HL-60/S4 (cell line): ENCODE measurements around the gene PLCL1.

Experiments
- in situ Hi-C: fragments of 300-500 bp; cut with MboI; formaldehyde crosslinking; loops from 2 replicates; pipeline ENCODE4 v1.14.3; 2022; ENCODE audit warnings: low sequenced_read_pairs

The PLCL1 gene

DNA sequence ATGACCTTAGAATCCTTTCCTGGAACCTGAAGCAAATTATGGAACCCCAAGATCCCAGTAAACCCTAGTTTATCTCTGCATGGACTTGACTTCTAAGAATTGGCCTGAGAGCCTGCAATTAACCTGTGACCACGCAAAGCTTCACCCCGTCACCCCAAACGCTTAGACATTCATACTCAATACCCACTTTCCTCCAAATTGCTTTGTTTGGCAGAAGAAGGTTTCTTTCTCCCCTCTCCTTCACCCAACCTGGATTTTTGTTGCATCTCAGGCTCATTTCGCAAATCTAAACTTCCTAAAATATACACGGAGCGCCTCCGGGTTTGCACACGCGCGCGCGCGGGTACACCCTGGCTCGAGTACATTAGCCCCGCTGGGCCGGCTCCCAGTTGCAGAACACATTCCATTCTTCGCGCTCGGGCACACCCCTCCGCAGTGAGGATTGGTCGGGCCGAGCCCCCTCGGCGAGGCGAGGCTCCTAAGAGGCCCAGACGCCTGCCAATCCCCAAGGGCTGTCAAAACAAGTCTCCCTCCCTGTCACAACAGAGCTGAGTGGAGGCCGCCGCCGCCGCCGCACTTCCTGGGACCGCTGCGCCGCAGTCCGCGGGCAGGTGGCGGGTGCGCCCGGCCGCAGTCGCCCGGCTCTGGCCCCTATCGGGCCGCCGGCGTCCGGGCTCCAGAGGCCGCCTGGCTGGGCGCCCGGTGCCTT, at the start of gene PLCL1:
Gene PLCL1 (plus strand): TSS at position 545 of the 709 bp plus-strand sequence.
- in situ Hi-C loops: loop anchor here (25.0 kb wide), 1 partner anchor 483 kb away; no protein-coding TSS in a partner anchor

DNA sequence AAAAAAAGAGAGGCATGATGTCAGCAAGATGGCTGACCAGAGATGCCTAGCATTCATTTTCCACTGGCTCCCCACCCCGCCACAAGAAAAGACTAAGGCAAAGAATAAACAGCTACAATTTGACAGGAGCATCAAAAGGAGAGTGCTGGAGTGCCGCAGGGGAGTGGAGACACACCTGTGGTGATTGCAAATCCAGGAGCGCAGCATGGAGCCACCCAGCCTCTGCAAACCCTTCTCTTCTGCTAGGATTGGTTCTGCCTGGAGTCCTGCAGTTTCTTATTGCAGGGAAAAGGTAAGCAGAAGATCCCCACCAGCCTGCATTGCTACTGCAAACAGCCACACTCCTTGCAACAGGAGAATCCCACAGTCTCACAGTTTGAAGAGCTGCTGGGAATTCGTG, 45.4 kb upstream of the PLCL1 start:
- in situ Hi-C loops: no loop called here

DNA sequence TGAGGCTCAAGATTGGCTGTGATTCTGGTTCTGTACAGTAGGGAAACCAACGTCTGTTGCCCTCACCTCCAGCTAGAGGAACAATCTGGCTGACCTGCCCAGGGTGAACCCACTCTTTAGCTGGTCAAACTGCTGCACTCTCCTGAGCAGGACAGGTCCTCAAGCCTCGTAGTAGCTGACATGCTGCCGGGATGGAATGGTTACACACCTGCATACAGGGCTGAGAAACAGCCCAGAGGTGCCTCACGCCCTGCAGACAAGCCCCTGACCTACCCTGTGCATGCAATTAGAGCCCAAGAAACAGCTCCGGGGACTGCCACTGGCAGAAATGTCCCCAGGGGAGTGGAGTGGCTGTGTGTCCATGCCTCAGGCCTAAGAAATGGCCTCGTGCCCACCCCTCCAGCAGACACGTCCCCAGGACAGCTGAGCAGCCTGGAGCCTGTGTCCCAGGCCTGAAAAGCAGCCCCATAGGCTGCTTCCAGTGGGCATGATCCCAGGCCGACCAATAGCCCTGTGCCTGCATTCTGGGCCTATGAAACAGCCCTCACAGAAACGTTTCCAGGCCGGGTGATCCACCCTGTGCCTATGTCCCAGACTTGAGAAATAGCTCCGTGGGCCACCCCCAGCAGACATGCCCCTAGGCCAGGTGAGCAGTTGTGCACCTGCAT, 44.6 kb upstream of the PLCL1 start:
- in situ Hi-C loops: no loop called here

DNA sequence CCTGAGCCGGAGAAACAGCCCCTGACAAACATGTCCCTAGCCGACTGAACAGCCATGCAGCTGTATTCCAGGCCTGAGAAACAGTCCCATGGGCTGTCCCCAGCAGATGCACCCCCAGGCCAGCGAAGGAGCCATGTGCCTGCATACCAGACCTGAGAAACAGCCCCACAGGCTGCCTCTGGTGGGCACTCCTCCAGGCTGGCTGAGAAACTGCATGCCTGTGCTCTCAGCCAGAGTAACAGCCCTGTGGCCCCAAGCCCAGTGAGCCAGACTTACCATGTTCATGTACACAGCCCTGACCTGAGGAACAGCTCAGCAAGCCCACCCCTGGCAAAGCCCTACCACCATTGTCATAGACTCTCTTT, 44.1 kb upstream of the PLCL1 start:
- in situ Hi-C loops: no loop called here

DNA sequence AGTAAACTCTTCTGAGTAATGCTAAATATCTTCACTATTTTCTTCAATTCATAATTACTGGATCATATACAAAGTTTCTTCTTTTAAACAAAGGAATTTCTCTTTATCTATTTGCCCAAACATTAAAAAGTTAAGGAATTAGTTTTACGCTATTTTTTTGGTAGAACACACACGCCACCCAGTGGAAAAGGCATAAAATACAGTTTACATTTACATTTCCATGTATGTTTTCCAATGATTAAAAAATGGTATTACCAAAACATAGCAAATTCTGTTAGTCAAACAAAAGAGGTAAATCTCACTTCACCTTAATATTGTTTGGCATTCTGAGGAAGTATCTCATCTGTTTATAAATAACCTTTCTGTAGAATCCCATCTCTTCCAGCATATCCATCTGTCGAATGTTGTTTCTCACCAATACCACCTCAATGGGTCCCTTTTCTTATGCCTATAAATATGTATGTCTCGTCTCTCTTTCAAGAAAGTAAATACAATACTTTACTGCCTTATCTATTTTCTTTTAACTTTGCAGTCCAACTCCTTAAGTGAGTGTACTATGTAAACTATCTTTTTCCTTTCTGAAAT, 26.5 kb upstream of the PLCL1 start:
- in situ Hi-C loops: loop anchor here (25.0 kb wide), 1 partner anchor 391 kb away; no protein-coding TSS in a partner anchor

DNA sequence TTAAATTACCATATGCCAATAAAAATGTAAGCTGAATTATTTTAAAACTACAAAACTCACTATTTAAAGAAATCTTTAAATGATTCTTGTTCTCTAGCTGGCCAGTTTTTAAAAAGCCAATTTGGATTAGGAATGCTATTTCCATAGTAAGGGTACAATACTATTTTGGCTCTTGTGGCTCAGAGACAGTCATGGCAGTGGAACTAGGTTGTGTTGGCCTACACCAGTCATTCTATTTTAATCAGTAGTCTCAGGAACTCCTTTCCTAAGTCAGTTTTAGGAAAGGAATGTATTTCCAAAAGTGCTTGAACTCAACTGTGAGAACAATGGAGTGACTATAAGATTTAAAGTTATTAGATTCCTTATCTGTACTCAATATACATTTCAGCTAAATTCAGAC, 25.1 kb upstream of the PLCL1 start:
- in situ Hi-C loops: loop anchor here (25.0 kb wide), 1 partner anchor 392 kb away; no protein-coding TSS in a partner anchor

DNA sequence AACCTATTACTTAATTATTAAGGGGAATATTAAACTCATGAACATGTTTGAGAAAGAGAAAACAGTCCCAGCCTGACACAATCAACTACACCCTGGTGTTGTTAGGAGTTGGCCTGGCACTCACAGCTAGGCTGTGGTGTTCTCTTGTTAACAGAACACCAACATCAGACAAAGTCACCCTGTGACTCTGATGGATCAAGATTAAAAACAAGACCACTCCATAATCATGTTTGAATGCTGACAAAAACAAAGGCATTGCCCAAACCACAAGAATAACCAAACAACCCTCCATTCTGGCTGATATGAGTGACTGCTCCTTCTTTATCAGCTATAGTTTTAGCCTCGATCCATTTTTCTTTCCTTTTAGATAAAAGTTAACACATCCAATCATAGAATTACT, 22.3 kb upstream of the PLCL1 start:
- in situ Hi-C loops: loop anchor here (25.0 kb wide), 1 partner anchor 395 kb away; no protein-coding TSS in a partner anchor

DNA sequence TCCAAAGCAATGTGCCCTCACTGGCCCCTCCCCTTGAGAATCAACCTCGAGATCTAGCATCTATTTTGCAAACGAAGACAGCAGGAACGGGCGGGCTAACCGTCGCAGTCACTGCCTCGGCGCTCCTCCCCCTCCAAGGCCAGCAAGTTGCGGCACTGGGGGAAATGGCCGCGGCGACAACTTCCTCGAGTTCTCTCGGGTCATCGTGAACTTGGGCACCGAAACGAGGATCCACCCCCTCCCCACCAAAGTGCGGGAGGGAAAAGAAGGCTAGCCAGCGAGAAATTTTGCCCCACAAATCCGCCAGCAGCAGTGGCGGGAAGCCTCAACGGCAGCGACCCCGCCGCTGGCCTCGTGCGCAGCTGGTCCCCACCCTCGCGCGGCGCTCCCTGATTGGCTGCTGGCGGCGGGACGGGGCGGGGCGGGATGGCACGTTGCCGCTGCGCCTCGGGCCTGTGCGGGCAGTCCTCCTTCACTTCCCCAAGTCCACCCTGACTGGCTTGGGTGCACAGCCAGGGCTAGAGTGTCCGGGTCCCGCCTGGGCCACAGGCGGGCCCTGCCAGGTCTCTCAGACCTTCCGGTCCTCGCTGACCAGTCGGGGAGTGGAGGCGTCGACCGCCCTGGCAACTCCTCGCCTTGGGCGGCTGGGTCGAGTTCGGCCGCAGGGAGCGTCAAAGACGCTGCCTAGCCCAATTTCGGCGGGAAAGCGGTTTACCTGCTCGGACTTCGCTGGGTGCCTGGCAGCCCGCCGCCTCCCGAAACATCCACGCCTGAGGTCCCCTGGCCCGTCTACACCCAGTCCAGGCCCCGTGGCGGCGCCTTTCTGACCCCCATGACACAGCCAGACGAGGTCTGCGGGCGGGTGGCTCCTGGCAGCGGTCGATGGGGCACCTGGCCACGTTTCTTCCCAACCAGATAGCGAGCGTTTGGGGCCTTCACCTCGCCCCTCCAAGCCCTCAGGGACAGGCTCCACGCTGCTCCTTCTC, 19.1 kb upstream of the PLCL1 start, which contains the start of gene BOLL:
Gene BOLL (minus strand): TSS at position 364 of the 986 bp plus-strand sequence. CDS start 3,469 bp downstream, outside the sequence.
- in situ Hi-C loops: loop anchor here (25.0 kb wide), 1 partner anchor 398 kb away; no protein-coding TSS in a partner anchor

DNA sequence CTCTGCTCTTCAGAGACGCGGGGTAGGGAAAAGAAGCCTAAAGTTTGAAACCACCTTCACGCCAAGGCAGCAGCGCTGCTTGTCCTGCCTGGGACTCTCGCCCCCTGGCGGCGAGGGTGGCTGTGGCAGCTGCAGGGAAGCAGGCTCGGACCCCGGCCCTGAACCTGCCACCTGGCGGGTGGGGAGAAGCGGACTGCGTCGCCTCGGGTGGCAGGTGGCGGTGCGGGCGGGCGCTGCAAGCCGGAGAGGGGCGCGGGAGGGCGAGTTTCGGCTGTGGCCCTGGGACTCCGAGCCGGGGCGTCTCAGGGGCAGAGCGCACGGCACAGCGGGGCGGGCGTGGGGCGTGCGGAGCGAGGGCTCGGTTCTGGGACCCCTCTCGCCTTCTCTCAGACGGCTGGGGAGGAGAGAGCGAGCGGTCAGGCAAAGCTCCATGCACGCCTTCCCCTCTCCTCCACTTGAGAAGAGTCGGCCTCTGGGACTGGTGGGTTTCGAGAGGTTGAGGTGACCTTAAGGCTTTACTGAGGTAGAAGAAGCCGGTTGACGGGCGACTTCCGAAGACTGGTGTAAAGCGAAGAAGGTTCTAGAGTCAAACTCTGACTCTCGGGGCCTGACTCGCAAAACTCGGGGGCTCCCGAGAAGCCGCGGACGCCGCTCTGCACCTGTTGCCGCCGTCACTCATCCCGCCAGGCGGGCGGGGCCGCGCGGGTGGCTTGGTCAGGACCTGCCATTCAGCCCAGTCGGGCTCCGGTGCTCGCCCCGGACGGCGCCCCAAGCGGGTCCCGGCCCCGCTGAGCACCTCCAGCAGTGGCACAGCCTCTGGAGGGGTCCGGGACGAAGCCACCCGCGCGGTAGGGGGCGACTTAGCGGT, 18.1 kb upstream of the PLCL1 start:
- in situ Hi-C loops: loop anchor here (25.0 kb wide), 1 partner anchor 399 kb away; no protein-coding TSS in a partner anchor

DNA sequence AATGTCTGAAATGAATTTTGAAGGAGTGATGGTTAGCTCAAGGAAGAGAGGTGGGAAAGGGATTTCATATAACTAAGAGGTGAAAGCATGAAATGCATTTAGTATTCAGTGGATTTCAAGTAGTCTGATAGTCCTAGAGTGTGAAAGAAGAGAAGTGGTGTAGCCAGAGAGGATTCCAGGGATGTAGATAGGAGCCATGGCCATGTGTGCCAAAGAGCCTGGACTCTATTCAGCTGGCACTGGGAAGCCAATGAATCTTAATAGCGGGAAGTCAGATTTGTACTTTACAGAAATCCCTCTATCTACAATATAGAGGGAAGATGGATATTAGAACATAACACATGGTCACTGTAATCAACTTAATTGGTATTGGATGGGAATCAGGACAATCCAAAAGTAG, 10.9 kb upstream of the PLCL1 start:
- in situ Hi-C loops: loop anchor here (10.0 to 25.0 kb wide), 2 partner anchors 331 to 406 kb away; no protein-coding TSS in a partner anchor

DNA sequence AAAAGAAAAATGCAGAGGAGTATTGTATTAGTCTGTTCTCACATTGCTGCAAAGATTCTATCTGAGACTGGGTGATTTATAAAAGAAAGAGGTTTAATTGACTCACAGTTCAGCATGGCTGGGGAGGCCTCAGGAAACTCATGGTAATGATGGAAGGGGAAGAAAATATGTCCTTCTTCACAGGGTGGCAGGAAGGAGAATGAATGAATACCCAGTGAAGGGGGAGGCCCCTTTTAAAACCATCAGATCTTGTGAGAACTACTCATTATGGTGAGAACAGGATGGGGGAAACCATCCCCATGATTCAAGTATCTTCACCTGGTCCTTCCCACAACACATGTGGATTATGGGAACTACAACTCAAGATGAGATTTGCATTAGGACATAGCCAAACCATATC, 9.1 kb upstream of the PLCL1 start:
- in situ Hi-C loops: loop anchor here (10.0 to 25.0 kb wide), 2 partner anchors 330 to 408 kb away; no protein-coding TSS in a partner anchor

DNA sequence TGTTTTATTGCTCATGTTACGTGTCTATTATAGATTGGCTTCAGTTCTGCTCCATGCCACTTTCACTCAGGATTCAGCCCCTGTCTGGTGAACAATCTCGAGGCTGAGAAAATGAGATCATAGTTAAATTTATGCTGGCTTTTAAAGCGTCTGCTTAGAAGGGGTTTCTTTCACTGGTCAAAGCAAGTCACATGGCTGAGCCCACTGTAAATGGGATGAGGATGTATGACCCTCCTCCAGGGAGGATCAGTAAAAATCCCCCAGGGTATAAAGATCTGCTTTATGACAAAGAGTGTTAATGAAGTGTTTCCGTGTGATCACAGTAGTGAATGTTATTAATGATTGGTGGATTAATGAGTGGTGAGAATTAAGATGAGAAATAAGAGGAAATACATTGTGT, 6.2 kb upstream of the PLCL1 start:
- in situ Hi-C loops: loop anchor here (10.0 to 25.0 kb wide), 2 partner anchors 327 to 411 kb away; no protein-coding TSS in a partner anchor

DNA sequence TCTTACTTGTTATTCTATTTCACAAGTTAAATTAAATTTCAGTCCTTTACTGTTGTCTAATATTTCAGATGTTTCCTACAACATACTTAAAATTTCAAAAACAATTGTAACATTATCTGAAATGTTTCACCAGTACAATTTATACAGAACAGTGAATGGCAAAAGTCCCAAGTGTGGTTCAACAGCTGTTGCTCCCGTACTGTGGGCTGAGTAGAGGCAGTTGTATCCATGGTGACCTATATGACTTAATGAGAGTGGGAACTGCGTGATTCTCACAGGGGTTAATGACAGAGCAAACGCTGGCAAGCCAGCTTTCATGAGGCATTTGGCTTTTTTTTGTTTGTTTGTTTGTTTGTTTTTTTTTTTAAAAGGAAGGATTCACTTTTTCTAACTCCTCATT, 5.3 kb upstream of the PLCL1 start:
- in situ Hi-C loops: loop anchor here (10.0 to 25.0 kb wide), 2 partner anchors 326 to 412 kb away; no protein-coding TSS in a partner anchor

DNA sequence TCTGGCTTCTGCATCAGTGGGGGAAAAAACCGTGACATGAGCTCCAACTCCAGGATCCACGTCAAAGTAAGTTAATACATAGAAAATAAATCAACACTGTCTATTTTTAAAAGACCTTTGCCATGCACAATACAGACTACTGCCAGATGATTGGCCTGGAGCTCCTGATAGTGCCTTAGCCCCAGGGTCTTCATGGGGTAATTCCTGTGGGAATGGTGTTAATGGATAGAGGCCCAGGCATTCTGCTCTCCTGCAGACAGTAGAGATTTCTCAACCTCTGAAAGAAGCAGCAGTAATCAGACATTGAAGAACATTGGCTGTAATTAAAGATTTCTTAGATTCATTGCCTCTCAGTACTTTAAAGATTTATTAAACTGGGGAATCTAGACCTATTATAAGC, 4.3 kb upstream of the PLCL1 start:
- in situ Hi-C loops: loop anchor here (25.0 kb wide), 1 partner anchor 487 kb away; no protein-coding TSS in a partner anchor

DNA sequence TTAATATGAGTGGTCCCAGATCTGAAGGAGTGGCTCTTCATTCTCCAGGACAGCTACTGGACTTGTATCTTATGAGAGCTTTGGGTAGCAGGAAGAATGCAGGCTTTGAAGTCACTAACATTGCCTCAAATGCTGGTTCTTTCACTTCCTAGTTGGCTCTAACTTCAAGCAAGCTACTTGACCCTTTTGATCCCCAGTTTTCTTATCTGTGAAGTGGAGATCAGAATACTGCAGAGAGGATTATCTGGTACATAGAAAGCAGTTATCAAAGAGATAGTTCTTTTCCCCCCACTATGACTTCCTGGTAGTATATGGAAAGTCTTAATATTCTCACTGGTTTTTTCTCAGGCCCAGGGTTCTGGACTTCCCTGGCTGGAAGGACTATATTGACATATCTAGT, 3.4 kb upstream of the PLCL1 start:
- in situ Hi-C loops: loop anchor here (25.0 kb wide), 1 partner anchor 486 kb away; no protein-coding TSS in a partner anchor

DNA sequence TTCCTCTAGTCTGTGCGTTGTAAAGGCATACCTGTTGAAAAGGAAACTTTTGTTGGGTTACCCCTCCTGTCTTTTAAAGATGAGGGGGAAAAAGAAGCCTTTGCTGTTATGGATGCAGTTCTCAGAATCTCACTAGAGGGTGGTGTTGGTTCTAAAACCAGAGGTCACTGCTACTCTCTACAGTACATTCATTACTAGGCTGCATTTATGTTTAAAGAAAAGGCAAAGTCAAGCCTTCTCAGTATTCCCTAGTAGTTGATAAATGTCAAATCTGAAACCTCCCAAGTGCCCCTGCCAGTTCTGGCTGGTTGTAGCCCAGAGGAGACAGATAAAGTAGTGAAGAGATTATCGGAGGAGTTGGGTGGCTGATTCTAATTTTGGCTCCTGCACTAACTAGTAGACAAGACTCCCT, 1.4 kb upstream of the PLCL1 start:
- in situ Hi-C loops: loop anchor here (25.0 kb wide), 1 partner anchor 484 kb away; no protein-coding TSS in a partner anchor

DNA sequence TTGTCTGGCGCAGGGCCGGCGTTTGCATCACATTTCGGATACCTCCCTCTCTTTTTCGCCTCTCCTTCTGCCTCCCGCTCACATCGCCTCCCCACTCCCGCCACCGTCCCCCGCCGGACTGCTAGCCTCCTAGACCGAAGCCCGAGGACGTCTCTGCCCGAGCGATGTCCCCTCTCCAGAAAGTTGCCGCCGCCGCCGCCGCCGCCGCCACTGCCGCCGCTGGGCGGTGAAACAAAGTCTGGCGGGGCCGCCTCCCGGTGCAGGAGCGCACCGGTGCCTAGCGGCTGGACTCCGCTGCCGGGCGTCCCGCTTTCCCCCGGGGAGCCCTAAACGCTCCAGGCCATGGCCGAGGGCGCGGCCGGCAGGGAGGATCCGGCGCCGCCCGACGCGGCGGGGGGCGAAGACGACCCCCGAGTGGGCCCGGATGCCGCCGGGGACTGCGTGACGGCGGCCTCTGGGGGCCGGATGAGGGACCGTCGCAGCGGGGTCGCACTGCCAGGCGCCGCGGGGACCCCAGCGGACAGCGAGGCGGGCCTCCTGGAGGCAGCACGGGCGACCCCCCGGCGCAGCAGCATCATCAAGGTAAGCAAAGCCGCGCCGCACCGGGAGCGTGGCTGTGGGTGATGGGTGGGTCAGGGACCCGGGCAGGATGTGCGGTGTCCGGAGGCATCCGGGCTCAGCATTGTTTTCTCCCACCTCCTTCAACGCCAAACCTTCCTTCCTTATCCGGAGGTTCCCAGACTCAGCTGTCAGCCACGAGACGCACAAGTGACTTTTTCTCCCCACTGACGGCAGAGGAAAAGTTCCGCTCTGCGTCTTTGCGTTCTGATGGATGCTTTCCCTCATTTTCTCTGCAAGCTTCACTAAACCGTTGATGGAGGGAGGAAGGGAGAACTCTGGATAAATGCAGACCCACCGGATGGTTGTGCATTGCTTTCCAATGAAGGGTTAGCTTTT, 643 bp downstream of the PLCL1 start:
- in situ Hi-C loops: loop anchor here (25.0 kb wide), 1 partner anchor 482 kb away; no protein-coding TSS in a partner anchor
